ENCODE data around the gene TPD52L2. TPM values are rescaled to one million over a fixed set of nuclear protein-coding genes. Genes with fewer than 3 reads are reported as not detected.

The TPD52L2 gene
- total and polyA plus RNA-seq, 5 donors from 2014 or later: 33.7 to 72.1 (median 69.8) TPM

DNA sequence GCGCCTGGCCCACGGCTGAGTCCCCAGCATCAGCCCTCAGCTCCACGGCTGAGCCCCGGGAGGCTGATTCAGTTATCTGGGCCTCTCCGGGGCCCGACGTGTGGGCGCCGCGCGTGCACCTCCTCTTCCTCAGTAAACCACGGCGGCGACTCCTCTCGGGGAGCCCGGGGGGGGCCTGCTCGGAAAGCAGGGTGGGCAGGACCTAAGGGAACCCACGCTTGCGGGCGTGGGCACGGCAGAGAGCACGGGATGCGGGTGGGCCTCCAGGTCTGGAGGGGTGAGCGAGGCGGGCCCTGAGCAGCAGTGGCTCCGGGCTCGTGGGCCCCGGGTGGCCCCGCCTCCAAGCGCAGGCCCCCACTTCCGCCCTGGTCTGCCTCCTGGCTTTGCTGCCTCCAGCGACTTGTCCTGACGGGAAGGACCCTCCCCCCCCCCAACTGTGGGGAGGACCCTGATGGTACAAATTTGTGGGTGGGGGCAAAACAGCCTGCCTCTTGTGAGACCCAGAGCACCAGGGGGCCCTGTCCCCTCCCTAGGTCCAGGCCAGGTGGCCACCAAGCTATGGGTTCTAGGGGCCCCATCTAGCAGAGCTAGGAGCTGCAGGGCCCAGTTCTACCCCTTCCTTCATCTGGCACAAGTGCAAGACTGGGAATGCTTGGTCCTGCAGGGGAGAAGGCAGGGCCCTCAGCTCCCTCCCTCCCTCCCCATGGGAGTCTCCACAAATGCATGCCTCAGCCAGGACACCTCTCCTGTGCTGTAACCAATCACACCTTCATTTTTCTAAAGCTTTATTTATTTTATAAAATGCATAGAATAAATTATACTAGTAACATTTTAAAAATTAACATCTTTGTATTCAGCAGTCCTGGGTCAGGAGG, 74.2 kb downstream of the TPD52L2 start:
- DNase-seq (no peak), ATAC-seq (ENCODE audit: low read depth in 2 of 2) (no peak)
- Mint-ChIP-seq H3K27me3 (no peaks in the 10 kb centered on the region), H3K9me3 (no peaks in the 10 kb centered on the region), H3K36me3 (peaks cover 23% of the 10 kb centered on the region), H3K27ac (no peak overlapping the region), H3K4me1 (peaks cover 0 to 17% (median 5%) of the 10 kb centered on the region in 4 donors), H3K4me3 (no peak overlapping the region)
- no peaks in the 10 kb centered on the region for H3K27me3 ChIP-seq (ENCODE audit: control insufficient read depth, insufficient read depth, low read length)
- H3K4me1 ChIP-seq (ENCODE audit: control insufficient read depth, insufficient read depth, low read length, poor library complexity, severe bottlenecking): peaks cover 12% of the 10 kb centered on the region
- H3K4me3 ChIP-seq (ENCODE audit: low read depth, low read length): no peak overlapping the region
- no peak overlapping the region for H3K27ac ChIP-seq (ENCODE audit: insufficient read depth, low read length, poor library complexity, severe bottlenecking)
- H3K36me3 ChIP-seq (ENCODE audit: control insufficient read depth, insufficient read depth, low read length): peaks cover 34% of the 10 kb centered on the region
- H3K9me3 ChIP-seq (ENCODE audit: control insufficient read depth in 2 of 2, low read length in 2 of 2): no peaks in the 10 kb centered on the region

GRCh38 chr20:63940071-63940471, 75.0 kb downstream of the TPD52L2 start:
- H3K9me3 Mint-ChIP-seq: no peaks in the 10 kb centered on the region
- peaks cover 17% of the 10 kb centered on the region for H3K36me3 Mint-ChIP-seq
- H3K4me3 ChIP-seq (ENCODE audit: low read depth, low read length): no peak overlapping the region
- H3K4me3 Mint-ChIP-seq: no peak overlapping the region
- DNase-seq (no peak), ATAC-seq (ENCODE audit: low read depth in 2 of 2) (no peak)
- peaks cover 0 to 15% (median 4%) of the 10 kb centered on the region in 4 donors for H3K4me1 Mint-ChIP-seq
- H3K27me3 Mint-ChIP-seq: no peaks in the 10 kb centered on the region
- H3K27ac Mint-ChIP-seq: no peak overlapping the region
- peaks cover 12% of the 10 kb centered on the region for H3K4me1 ChIP-seq (ENCODE audit: control insufficient read depth, insufficient read depth, low read length, poor library complexity, severe bottlenecking)
- H3K27ac ChIP-seq (ENCODE audit: insufficient read depth, low read length, poor library complexity, severe bottlenecking): no peak overlapping the region
- no peaks in the 10 kb centered on the region for H3K27me3 ChIP-seq (ENCODE audit: control insufficient read depth, insufficient read depth, low read length)
- no peaks in the 10 kb centered on the region for H3K9me3 ChIP-seq (ENCODE audit: control insufficient read depth in 2 of 2, low read length in 2 of 2)
- H3K36me3 ChIP-seq (ENCODE audit: control insufficient read depth, insufficient read depth, low read length): peaks cover 30% of the 10 kb centered on the region

GRCh38 chr20:63940472-63941266, 75.6 kb downstream of the TPD52L2 start:
- Mint-ChIP-seq H3K4me3 (no peak overlapping the region), H3K36me3 (peaks cover 16% of the 10 kb centered on the region), H3K4me1 (peaks cover 0 to 20% (median 4%) of the 10 kb centered on the region in 4 donors), H3K27me3 (no peaks in the 10 kb centered on the region), H3K27ac (no peak overlapping the region), H3K9me3 (no peaks in the 10 kb centered on the region)
- peaks cover 12% of the 10 kb centered on the region for H3K4me1 ChIP-seq (ENCODE audit: control insufficient read depth, insufficient read depth, low read length, poor library complexity, severe bottlenecking)
- H3K27ac ChIP-seq (ENCODE audit: insufficient read depth, low read length, poor library complexity, severe bottlenecking): no peak overlapping the region
- no peak for ATAC-seq (ENCODE audit: low read depth in 2 of 2)
- H3K9me3 ChIP-seq (ENCODE audit: control insufficient read depth in 2 of 2, low read length in 2 of 2): no peaks in the 10 kb centered on the region
- no peak overlapping the region for H3K4me3 ChIP-seq (ENCODE audit: low read depth, low read length)
- no peak for DNase-seq
- no peaks in the 10 kb centered on the region for H3K27me3 ChIP-seq (ENCODE audit: control insufficient read depth, insufficient read depth, low read length)
- peaks cover 33% of the 10 kb centered on the region for H3K36me3 ChIP-seq (ENCODE audit: control insufficient read depth, insufficient read depth, low read length)

Other genes starting within 250 kb of the TPD52L2 start
- gene GMEB2, start 238.2 kb upstream of the TPD52L2 start, total RNA-seq: 21.9 TPM
- gene GMEB2, start 238.2 kb upstream of the TPD52L2 start, polyA plus RNA-seq: 10 to 100 TPM in 2 of 4 donors, 1 to 10 TPM in 2; 8.3 to 10.5 (median 9.4) TPM
- gene STMN3, start 211.8 kb upstream of the TPD52L2 start, total RNA-seq: 64.6 TPM
- gene STMN3, start 211.8 kb upstream of the TPD52L2 start, polyA plus RNA-seq: 10 to 100 TPM; 11.7 to 13.5 (median 12.5) TPM
- gene RTEL1, start 207.0 kb upstream of the TPD52L2 start, total RNA-seq: 38.3 TPM
- 1 to 10 TPM; 1.8 to 3.7 (median 2.7) TPM for gene RTEL1, start 207.0 kb upstream of the TPD52L2 start, polyA plus RNA-seq
- not detected for gene TNFRSF6B, start 168.6 kb upstream of the TPD52L2 start, total RNA-seq
- not detected for gene TNFRSF6B, start 168.6 kb upstream of the TPD52L2 start, polyA plus RNA-seq
- 51.6 TPM for gene ARFRP1, start 157.3 kb upstream of the TPD52L2 start, total RNA-seq
- 10 to 100 TPM; 56.6 to 65.7 (median 63.1) TPM for gene ARFRP1, start 157.3 kb upstream of the TPD52L2 start, polyA plus RNA-seq
- 51.5 TPM for gene ZGPAT, start 157.2 kb upstream of the TPD52L2 start, total RNA-seq
- gene ZGPAT, start 157.2 kb upstream of the TPD52L2 start, polyA plus RNA-seq: 10 to 100 TPM; 34.0 to 43.2 (median 40.3) TPM
- gene LIME1, start 128.6 kb upstream of the TPD52L2 start, total RNA-seq: 237 TPM
- gene LIME1, start 128.6 kb upstream of the TPD52L2 start, polyA plus RNA-seq: 100 to 1,000 TPM; 338 to 547 (median 430) TPM
- 110 TPM for gene SLC2A4RG, start 125.5 kb upstream of the TPD52L2 start, total RNA-seq
- gene SLC2A4RG, start 125.5 kb upstream of the TPD52L2 start, polyA plus RNA-seq: 1 to 10 TPM; 2.9 to 7.7 (median 4.5) TPM
- gene ZBTB46, start 34.0 kb upstream of the TPD52L2 start, total RNA-seq: 0.49 TPM
- under 1 TPM in 2 of 4 donors, not detected in 2; 0.03 to 0.09 TPM for gene ZBTB46, start 34.0 kb upstream of the TPD52L2 start, polyA plus RNA-seq
- not detected for gene ABHD16B, start 3.8 kb upstream of the TPD52L2 start, total RNA-seq
- under 1 TPM in 1 of 4 donors, not detected in 3; 0.21 TPM for gene ABHD16B, start 3.8 kb upstream of the TPD52L2 start, polyA plus RNA-seq
- gene DNAJC5, start 29.9 kb downstream of the TPD52L2 start, total RNA-seq: 34.9 TPM
- gene DNAJC5, start 29.9 kb downstream of the TPD52L2 start, polyA plus RNA-seq: 1 to 10 TPM; 5.0 to 7.0 (median 5.8) TPM
- gene UCKL1, start 91.1 kb downstream of the TPD52L2 start, total RNA-seq: 43.0 TPM
- gene UCKL1, start 91.1 kb downstream of the TPD52L2 start, polyA plus RNA-seq: 10 to 100 TPM; 25.1 to 35.7 (median 31.6) TPM
- 21.2 TPM for gene ZNF512B, start 104.7 kb downstream of the TPD52L2 start, total RNA-seq
- under 1 TPM; 0.41 to 0.47 (median 0.45) TPM for gene ZNF512B, start 104.7 kb downstream of the TPD52L2 start, polyA plus RNA-seq
- gene SAMD10, start 114.4 kb downstream of the TPD52L2 start, total RNA-seq: 14.3 TPM
- 1 to 10 TPM; 5.9 to 8.3 (median 7.2) TPM for gene SAMD10, start 114.4 kb downstream of the TPD52L2 start, polyA plus RNA-seq
- 61.8 TPM for gene PRPF6, start 115.9 kb downstream of the TPD52L2 start, total RNA-seq
- 10 to 100 TPM; 76.8 to 85.3 (median 80.1) TPM for gene PRPF6, start 115.9 kb downstream of the TPD52L2 start, polyA plus RNA-seq
- gene C20orf204, start 170.9 kb downstream of the TPD52L2 start, total RNA-seq: 6.0 TPM
- 1 to 10 TPM in 1 of 4 donors, under 1 TPM in 2, not detected in 1; 0.89 to 1.4 (median 0.91) TPM for gene C20orf204, start 170.9 kb downstream of the TPD52L2 start, polyA plus RNA-seq
- not detected for gene SOX18, start 184.4 kb downstream of the TPD52L2 start, total RNA-seq
- not detected for gene SOX18, start 184.4 kb downstream of the TPD52L2 start, polyA plus RNA-seq
- 24.8 TPM for gene TCEA2, start 197.9 kb downstream of the TPD52L2 start, total RNA-seq
- 10 to 100 TPM; 17.7 to 27.1 (median 20.9) TPM for gene TCEA2, start 197.9 kb downstream of the TPD52L2 start, polyA plus RNA-seq
- gene RGS19, start 214.2 kb downstream of the TPD52L2 start, total RNA-seq: 50.7 TPM
- gene RGS19, start 214.2 kb downstream of the TPD52L2 start, polyA plus RNA-seq: 100 to 1,000 TPM in 2 of 4 donors, 10 to 100 TPM in 2; 79.4 to 105 (median 95.0) TPM
- 1.3 TPM for gene OPRL1, start 214.8 kb downstream of the TPD52L2 start, total RNA-seq
- 1 to 10 TPM in 1 of 4 donors, under 1 TPM in 3; 0.58 to 1.1 (median 0.59) TPM for gene OPRL1, start 214.8 kb downstream of the TPD52L2 start, polyA plus RNA-seq
- gene LKAAEAR1, start 219.1 kb downstream of the TPD52L2 start, total RNA-seq: not detected
- gene LKAAEAR1, start 219.1 kb downstream of the TPD52L2 start, polyA plus RNA-seq: 1 to 10 TPM in 1 of 4 donors, under 1 TPM in 1, not detected in 2; 0.42 to 1.4 TPM
- gene NPBWR2, start 242.3 kb downstream of the TPD52L2 start, total RNA-seq: not detected
- gene NPBWR2, start 242.3 kb downstream of the TPD52L2 start, polyA plus RNA-seq: not detected